ENCODE results near the gene CNST. TPM values are rescaled to one million over a fixed set of nuclear protein-coding genes. Genes with fewer than 3 reads are reported as not detected.

Gene CNST
- total and polyA plus RNA-seq, 2 of the 13 experiments (the other 11 are each of a cell fraction or from before 2014, with no cell fraction given): 6.3 to 12.4 TPM

DNA sequence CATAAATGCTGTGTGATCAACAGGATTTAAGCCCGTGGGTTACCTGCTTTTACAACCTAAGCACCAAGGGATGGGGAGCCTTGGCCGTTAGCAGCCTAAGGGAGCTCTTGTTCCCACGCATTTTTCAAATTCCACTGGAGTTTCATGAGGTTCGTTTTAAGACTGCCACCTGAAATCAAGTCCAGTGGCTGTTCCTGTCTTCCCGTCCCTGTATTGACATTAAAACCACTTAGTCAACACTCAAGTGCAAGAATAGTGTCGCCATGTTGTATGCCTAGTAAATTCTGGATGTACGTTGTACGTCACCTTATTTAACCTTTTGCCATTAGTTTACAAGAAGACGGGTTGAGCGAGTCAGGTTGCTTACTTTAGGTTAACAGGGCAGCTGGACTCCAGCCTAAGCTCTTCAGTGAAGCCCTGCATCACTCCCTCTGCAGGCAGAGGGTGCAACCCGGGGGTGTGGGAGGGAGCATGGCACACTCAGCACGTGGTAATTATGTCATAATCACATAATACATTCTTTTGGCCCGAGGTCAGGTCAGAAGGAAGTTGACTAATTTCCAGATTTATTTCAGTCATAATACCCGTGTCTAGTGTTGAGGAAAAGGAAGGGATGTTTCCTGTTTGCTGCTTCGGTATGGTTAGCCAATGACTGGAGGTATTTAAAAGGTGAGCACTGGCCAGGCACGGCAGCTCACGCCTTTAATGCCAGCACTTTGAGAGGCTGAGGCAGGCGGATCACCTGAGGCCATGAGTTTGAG is 42.5 kb downstream of the CNST start:
- Histone ChIP-seq H3K79me2 (ENCODE audit: insufficient read depth, low read length) (peaks cover 4% of the 10 kb centered on the region), H3K4me1 (ENCODE audit: insufficient read depth, low read length) (peaks cover 14% of the 10 kb centered on the region), H4K20me1 (ENCODE audit: insufficient read depth, low read length) (no peaks in the 10 kb centered on the region), H3K27me3 (ENCODE audit: control insufficient read depth in 1 of 2, insufficient read depth in 2 of 2, low read length in 2 of 2) (no peaks in the 10 kb centered on the region), H3K9me3 (ENCODE audit: low read length) (no peaks in the 10 kb centered on the region), H3K4me3 (replicated peaks in 1 of 3; ENCODE audit: insufficient read depth in 1 of 3, low read depth in 2 of 3, low read length in 3 of 3) (peak overlapping the region in 1 of 3 experiments; percentile 7; a peak in 1 of 6 replicates), H3K9ac (ENCODE audit: insufficient read depth, low read depth, low read length) (no peak overlapping the region), H3K36me3 (replicated peaks in 1 of 2; ENCODE audit: control insufficient read depth in 1 of 2, insufficient read depth in 2 of 2, low read length in 2 of 2) (no peaks in the 10 kb centered on the region; a peak in 1 of 5 replicates), H2AFZ (ENCODE audit: low read length) (no peak overlapping the region), H3K27ac (ENCODE audit: extremely low read length, insufficient read depth, low read length) (peak overlapping the region; percentile 49), H3K4me2 (ENCODE audit: low read depth, low read length) (peak overlapping the region; percentile 29; the same call in 1 of the 2 replicates)
- ATAC-seq (peak; percentile 91), DNase-seq (ENCODE audit: low spot score) (peak; percentile 70), FAIRE-seq (peak; percentile 26)
- ChIA-PET POLR2A (interaction anchor here (0.7 to 1.0 kb wide), 4 partner anchors 25 to 88 kb away, joined by 3 to 7 read pairs (median 3); partner anchors contain the start of genes CNST and TFB2M), CTCF (ENCODE audit: low intra/inter-chr PET ratio, low total read pairs) (no interaction called here)
- in situ Hi-C loops (cut with HindIII; ENCODE audit: extremely low pct_ligation_motif_present, low pct_unique_long_range_greater_than_20kb) (no loop called here), intact Hi-C loops (cut with micrococcal nuclease; ENCODE audit: unreplicated experiment) (no loop called here)
- no TSS peak for BruUV-seq (replicated peaks)
- 30% methylated on average over 17 of the region's 18 CpGs for WGBS (ENCODE audit: low lambda C conversion rate)
- TF ChIP-seq, protein P1, sequence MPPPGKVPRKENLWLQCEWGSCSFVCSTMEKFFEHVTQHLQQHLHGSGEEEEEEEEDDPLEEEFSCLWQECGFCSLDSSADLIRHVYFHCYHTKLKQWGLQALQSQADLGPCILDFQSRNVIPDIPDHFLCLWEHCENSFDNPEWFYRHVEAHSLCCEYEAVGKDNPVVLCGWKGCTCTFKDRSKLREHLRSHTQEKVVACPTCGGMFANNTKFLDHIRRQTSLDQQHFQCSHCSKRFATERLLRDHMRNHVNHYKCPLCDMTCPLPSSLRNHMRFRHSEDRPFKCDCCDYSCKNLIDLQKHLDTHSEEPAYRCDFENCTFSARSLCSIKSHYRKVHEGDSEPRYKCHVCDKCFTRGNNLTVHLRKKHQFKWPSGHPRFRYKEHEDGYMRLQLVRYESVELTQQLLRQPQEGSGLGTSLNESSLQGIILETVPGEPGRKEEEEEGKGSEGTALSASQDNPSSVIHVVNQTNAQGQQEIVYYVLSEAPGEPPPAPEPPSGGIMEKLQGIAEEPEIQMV (CRISPR knock-in tag; IDR thresholded peaks at IDR 0.05; ENCODE audit: low read depth): no peak
- TF ChIP-seq HNRNPL (IDR thresholded peaks at IDR 0.05; ENCODE audit: low read depth, low read length) (no peak), RBAK (CRISPR knock-in tag; IDR thresholded peaks at IDR 0.05) (no peak), FOXM1 (CRISPR knock-in tag; IDR thresholded peaks at IDR 0.05) (no peak), EP300 (IDR thresholded peaks at IDR 0.05; ENCODE audit: low read depth in 2 of 2, low read length in 2 of 2) (peak in 1 of 2 experiments; percentile 31; a peak in 1 of 4 replicates), EP300 (CRISPR knock-in tag; IDR thresholded peaks at IDR 0.05; ENCODE audit: borderline replicate concordance) (0 out of 2 replicates have a peak, but pooled peaks have one; percentile 12), ZNF7 (CRISPR knock-in tag; IDR thresholded peaks at IDR 0.05) (no peak), SP2 (CRISPR knock-in tag; IDR thresholded peaks at IDR 0.05) (no peak)
- TF ChIP-seq, protein P2, sequence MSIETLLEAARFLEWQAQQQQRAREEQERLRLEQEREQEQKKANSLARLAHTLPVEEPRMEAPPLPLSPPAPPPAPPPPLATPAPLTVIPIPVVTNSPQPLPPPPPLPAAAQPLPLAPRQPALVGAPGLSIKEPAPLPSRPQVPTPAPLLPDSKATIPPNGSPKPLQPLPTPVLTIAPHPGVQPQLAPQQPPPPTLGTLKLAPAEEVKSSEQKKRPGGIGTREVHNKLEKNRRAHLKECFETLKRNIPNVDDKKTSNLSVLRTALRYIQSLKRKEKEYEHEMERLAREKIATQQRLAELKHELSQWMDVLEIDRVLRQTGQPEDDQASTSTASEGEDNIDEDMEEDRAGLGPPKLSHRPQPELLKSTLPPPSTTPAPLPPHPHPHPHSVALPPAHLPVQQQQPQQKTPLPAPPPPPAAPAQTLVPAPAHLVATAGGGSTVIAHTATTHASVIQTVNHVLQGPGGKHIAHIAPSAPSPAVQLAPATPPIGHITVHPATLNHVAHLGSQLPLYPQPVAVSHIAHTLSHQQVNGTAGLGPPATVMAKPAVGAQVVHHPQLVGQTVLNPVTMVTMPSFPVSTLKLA (IDR thresholded peaks at IDR 0.05): peak; percentile 54; the same call in 1 of the 2 replicates
- TF ChIP-seq, protein P3, sequence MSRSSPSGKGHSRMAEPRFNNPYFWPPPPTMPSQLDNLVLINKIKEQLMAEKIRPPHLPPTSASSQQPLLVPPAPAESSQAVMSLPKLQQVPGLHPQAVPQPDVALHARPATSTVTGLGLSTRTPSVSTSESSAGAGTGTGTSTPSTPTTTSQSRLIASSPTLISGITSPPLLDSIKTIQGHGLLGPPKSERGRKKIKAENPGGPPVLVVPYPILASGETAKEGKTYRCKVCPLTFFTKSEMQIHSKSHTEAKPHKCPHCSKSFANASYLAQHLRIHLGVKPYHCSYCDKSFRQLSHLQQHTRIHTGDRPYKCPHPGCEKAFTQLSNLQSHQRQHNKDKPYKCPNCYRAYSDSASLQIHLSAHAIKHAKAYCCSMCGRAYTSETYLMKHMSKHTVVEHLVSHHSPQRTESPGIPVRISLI (CRISPR knock-in tag; IDR thresholded peaks at IDR 0.05; ENCODE audit: borderline replicate concordance): no peak
- TF ChIP-seq, protein P4, sequence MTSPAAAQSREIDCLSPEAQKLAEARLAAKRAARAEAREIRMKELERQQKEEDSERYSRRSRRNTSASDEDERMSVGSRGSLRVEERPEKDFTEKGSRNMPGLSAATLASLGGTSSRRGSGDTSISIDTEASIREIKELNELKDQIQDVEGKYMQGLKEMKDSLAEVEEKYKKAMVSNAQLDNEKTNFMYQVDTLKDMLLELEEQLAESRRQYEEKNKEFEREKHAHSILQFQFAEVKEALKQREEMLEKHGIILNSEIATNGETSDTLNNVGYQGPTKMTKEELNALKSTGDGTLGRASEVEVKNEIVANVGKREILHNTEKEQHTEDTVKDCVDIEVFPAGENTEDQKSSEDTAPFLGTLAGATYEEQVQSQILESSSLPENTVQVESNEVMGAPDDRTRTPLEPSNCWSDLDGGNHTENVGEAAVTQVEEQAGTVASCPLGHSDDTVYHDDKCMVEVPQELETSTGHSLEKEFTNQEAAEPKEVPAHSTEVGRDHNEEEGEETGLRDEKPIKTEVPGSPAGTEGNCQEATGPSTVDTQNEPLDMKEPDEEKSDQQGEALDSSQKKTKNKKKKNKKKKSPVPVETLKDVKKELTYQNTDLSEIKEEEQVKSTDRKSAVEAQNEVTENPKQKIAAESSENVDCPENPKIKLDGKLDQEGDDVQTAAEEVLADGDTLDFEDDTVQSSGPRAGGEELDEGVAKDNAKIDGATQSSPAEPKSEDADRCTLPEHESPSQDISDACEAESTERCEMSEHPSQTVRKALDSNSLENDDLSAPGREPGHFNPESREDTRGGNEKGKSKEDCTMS (CRISPR knock-in tag; conservative IDR thresholded peaks at IDR 0.05): no peak

Data from HepG2 (cell line).